Astrocyte (in vitro differentiated cells and primary cell): ENCODE results near the gene RIMKLB. TPM values are rescaled to one million over a fixed set of nuclear protein-coding genes. Genes with fewer than 3 reads are reported as not detected.

ENCODE experiments used
- DNase-seq: peaks from one replicate; pipeline ENCODE4 v3.0.0-alpha.2; 2010; ENCODE audit warnings: low read depth
- FAIRE-seq: peaks from 2 replicates; lab custom pipeline; 2011; peaks lifted over from hg19 to GRCh38; lab: Jason Lieb, UNC
- H2AFZ ChIP-seq: 2 replicates; pipeline ENCODE4 v1.6.0; 2012; ENCODE audit warnings: low read depth, low read length, inconsistent platforms
- H3K27ac ChIP-seq: 2 replicates; pipeline ENCODE4 v1.5.1; 2011; ENCODE audit warnings: low read depth, low read length, inconsistent platforms
- H3K27me3 ChIP-seq: 2 replicates; pipeline ENCODE4 v1.6.0; 2011; ENCODE audit warnings: low read length, inconsistent platforms; ENCODE audit not compliant: insufficient read depth
- H3K36me3 ChIP-seq: 2 replicates; pipeline ENCODE4 v1.5.1; 2011; ENCODE audit warnings: low read length, inconsistent platforms; ENCODE audit not compliant: insufficient read depth
- H3K4me1 ChIP-seq: 2 replicates; pipeline ENCODE4 v1.5.1; 2011; ENCODE audit warnings: low read length, inconsistent platforms; ENCODE audit not compliant: insufficient read depth
- H3K4me2 ChIP-seq: 2 replicates; pipeline ENCODE4 v1.6.0; 2012; ENCODE audit warnings: low read length, inconsistent platforms
- H3K4me3 ChIP-seq: 2 replicates; pipeline ENCODE4 v1.5.1; 2011; ENCODE audit warnings: low read depth, mild to moderate bottlenecking, low read length, inconsistent platforms; ENCODE audit not compliant: insufficient read depth
- H3K79me2 ChIP-seq: 2 replicates; pipeline ENCODE4 v1.6.0; 2012; ENCODE audit warnings: mild to moderate bottlenecking, low read length, inconsistent platforms; ENCODE audit not compliant: insufficient read depth
- H3K9ac ChIP-seq: 2 replicates; pipeline ENCODE4 v1.6.0; 2012; ENCODE audit warnings: mild to moderate bottlenecking, low read length, inconsistent platforms
- H3K9me3 ChIP-seq: 2 replicates; pipeline ENCODE4 v1.5.1; 2012; ENCODE audit warnings: low read depth, mild to moderate bottlenecking, low read length, inconsistent platforms; ENCODE audit not compliant: insufficient read depth
- H4K20me1 ChIP-seq: 2 replicates; pipeline ENCODE4 v1.6.0; 2012; ENCODE audit warnings: low read length, inconsistent platforms; ENCODE audit not compliant: insufficient read depth
- H3K27ac Mint-ChIP-seq: one replicate; pipeline ENCODE4 v1.8.0; 2021; ENCODE audit warnings: mild to moderate bottlenecking, mixed read lengths; ENCODE audit not compliant: unreplicated experiment
- H3K27me3 Mint-ChIP-seq: one replicate; pipeline ENCODE4 v1.8.0; 2021; ENCODE audit warnings: low read depth, mixed read lengths; ENCODE audit not compliant: unreplicated experiment
- H3K36me3 Mint-ChIP-seq: one replicate; pipeline ENCODE4 v1.8.0; 2021; ENCODE audit warnings: low read depth, mixed read lengths; ENCODE audit not compliant: unreplicated experiment
- H3K4me1 Mint-ChIP-seq: one replicate; pipeline ENCODE4 v1.8.0; 2021; ENCODE audit warnings: low read depth, mixed read lengths; ENCODE audit not compliant: unreplicated experiment
- H3K4me3 Mint-ChIP-seq: one replicate; pipeline ENCODE4 v1.8.0; 2021; ENCODE audit warnings: mild to moderate bottlenecking, moderate library complexity, mixed read lengths; ENCODE audit not compliant: unreplicated experiment
- H3K9me3 Mint-ChIP-seq: one replicate; pipeline ENCODE4 v1.8.0; 2021; ENCODE audit warnings: mild to moderate bottlenecking, mixed read lengths; ENCODE audit not compliant: unreplicated experiment
- CTCF ChIP-seq: IDR thresholded peaks from 2 replicates; pipeline ENCODE4 v1.5.1; 2011; ENCODE audit warnings: low read depth, mild to moderate bottlenecking, inconsistent platforms, low read length, moderate library complexity; ENCODE audit not compliant: insufficient read depth
- EZH2 ChIP-seq: IDR thresholded peaks from 2 replicates; pipeline ENCODE4 v1.6.1; 2012; ENCODE audit warnings: mild to moderate bottlenecking, low read length, inconsistent platforms; ENCODE audit not compliant: insufficient read depth
- total RNA-seq: library from RNA; stranded (reverse); gene quantifications from 2 replicates; pipeline ENCODE4 v1.2.1, GENCODE V29; 2021

Gene RIMKLB
- total RNA-seq, 1 donor from 2014 or later = 36.6 TPM

GRCh38 chr12:8661751-8662150, 36.0 kb upstream of the RIMKLB start:
- Histone ChIP-seq H3K36me3 (no peaks in the 10 kb centered on the region), H3K27ac (peak overlapping the region; percentile 65), H3K4me1 (peaks cover 12% of the 10 kb centered on the region), H3K27me3 (no peaks in the 10 kb centered on the region), H3K4me2 (peak overlapping the region; percentile 71), H2AFZ (no peak overlapping the region), H3K9me3 (no peaks in the 10 kb centered on the region), H3K9ac (peak overlapping the region; percentile 69), H3K4me3 (peak overlapping the region; percentile 48), H3K79me2 (no peaks in the 10 kb centered on the region), H4K20me1 (no peaks in the 10 kb centered on the region)
- H3K4me1 Mint-ChIP-seq = peaks cover 17% of the 10 kb centered on the region
- H3K36me3 Mint-ChIP-seq = no peaks in the 10 kb centered on the region
- TF ChIP-seq EZH2 (no peak), CTCF (no peak)
- H3K4me3 Mint-ChIP-seq = no peak overlapping the region
- H3K9me3 Mint-ChIP-seq = peaks cover 4% of the 10 kb centered on the region
- DNase-seq = peak; percentile 36
- no peak overlapping the region for H3K27ac Mint-ChIP-seq
- H3K27me3 Mint-ChIP-seq = no peaks in the 10 kb centered on the region
- no peak for FAIRE-seq

GRCh38 chr12:8662593-8662992, 35.2 kb upstream of the RIMKLB start, which contains the start of gene MFAP5:
TSS of gene MFAP5 (minus strand) at chr12:8662826. CDS start at chr12:8662104, 722 bp downstream.
- FAIRE-seq (peak; percentile 65), DNase-seq (peak; percentile 95)
- Mint-ChIP-seq H3K4me3 (no peak within 1 kb of the TSS), H3K9me3 (peaks cover 4% of the 10 kb centered on the region), H3K27ac (peak within 1 kb of the TSS; percentile 41), H3K27me3 (no peaks in the 10 kb centered on the region), H3K36me3 (no peaks in the 10 kb centered on the region), H3K4me1 (peaks cover 17% of the 10 kb centered on the region)
- H3K9ac ChIP-seq = peak within 1 kb of the TSS; percentile 69
- peak within 1 kb of the TSS; percentile 71 for H3K4me2 ChIP-seq
- H3K27ac ChIP-seq = peak within 1 kb of the TSS; percentile 65
- H2AFZ ChIP-seq = peak within 1 kb of the TSS; percentile 12
- peaks cover 12% of the 10 kb centered on the region for H3K4me1 ChIP-seq
- no peaks in the 10 kb centered on the region for H3K27me3 ChIP-seq
- no peak for TF ChIP-seq CTCF
- TF ChIP-seq EZH2 = no peak
- no peaks in the 10 kb centered on the region for H3K9me3 ChIP-seq
- no peaks in the 10 kb centered on the region for H3K79me2 ChIP-seq
- no peaks in the 10 kb centered on the region for H4K20me1 ChIP-seq
- H3K4me3 ChIP-seq = peak within 1 kb of the TSS; percentile 48
- no peaks in the 10 kb centered on the region for H3K36me3 ChIP-seq

- no peak overlapping the region for H3K27ac Mint-ChIP-seq
- no peak for FAIRE-seq
- TF ChIP-seq EZH2 (no peak), CTCF (no peak)
Measured at GRCh38 chr12:8664228-8664913, 33.4 kb upstream of the RIMKLB start.

More at GRCh38 chr12:8664228-8664913, 33.4 kb upstream of the RIMKLB start:
- Histone ChIP-seq H3K4me3 (no peak overlapping the region), H3K79me2 (no peaks in the 10 kb centered on the region), H3K27me3 (no peaks in the 10 kb centered on the region), H4K20me1 (no peaks in the 10 kb centered on the region), H3K4me1 (no peaks in the 10 kb centered on the region), H2AFZ (no peak overlapping the region), H3K9me3 (no peaks in the 10 kb centered on the region), H3K4me2 (no peak overlapping the region), H3K36me3 (no peaks in the 10 kb centered on the region), H3K9ac (no peak overlapping the region), H3K27ac (no peak overlapping the region)
- no peak for DNase-seq
- Mint-ChIP-seq H3K27me3 (no peaks in the 10 kb centered on the region), H3K4me1 (peaks cover 11% of the 10 kb centered on the region), H3K4me3 (no peak overlapping the region), H3K9me3 (peaks cover 4% of the 10 kb centered on the region), H3K36me3 (no peaks in the 10 kb centered on the region)
